Body of pancreas (tissue), 4 donors: ENCODE data around the gene PALM.

Experiments used
- POLR2A ChIP-seq, 3 donors: fragments of 450-650 bp; IDR thresholded peaks; one replicate each; pipeline ENCODE4 v1.6.1; 2016; ENCODE audit warnings: antibody characterized with exemption in 3 of 3, mild to moderate bottlenecking in 2 of 3
- TF ChIP-seq, protein P1 (sequence below), 7 experiments: fragments of 450-650 bp in 4 of 7; fragments of 200-600 bp in 3 of 7; sonication (generic) in 3 of 7; IDR thresholded peaks; one replicate each; pipeline ENCODE4 v1.5.1; 2016 to 2019; ENCODE audit warnings: antibody characterized with exemption in 7 of 7

- TF ChIP-seq, protein P1, sequence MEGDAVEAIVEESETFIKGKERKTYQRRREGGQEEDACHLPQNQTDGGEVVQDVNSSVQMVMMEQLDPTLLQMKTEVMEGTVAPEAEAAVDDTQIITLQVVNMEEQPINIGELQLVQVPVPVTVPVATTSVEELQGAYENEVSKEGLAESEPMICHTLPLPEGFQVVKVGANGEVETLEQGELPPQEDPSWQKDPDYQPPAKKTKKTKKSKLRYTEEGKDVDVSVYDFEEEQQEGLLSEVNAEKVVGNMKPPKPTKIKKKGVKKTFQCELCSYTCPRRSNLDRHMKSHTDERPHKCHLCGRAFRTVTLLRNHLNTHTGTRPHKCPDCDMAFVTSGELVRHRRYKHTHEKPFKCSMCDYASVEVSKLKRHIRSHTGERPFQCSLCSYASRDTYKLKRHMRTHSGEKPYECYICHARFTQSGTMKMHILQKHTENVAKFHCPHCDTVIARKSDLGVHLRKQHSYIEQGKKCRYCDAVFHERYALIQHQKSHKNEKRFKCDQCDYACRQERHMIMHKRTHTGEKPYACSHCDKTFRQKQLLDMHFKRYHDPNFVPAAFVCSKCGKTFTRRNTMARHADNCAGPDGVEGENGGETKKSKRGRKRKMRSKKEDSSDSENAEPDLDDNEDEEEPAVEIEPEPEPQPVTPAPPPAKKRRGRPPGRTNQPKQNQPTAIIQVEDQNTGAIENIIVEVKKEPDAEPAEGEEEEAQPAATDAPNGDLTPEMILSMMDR (IDR thresholded peaks at IDR 0.05): no peak
- peak in 1 of 3 donors; percentile 16 for TF ChIP-seq POLR2A (IDR thresholded peaks at IDR 0.05)
Measured at GRCh38 chr19:676339-677105, 32.2 kb upstream of the PALM start, which contains the start of gene FSTL3.
